Measurements from ENCODE around the gene C3orf80.

DNA sequence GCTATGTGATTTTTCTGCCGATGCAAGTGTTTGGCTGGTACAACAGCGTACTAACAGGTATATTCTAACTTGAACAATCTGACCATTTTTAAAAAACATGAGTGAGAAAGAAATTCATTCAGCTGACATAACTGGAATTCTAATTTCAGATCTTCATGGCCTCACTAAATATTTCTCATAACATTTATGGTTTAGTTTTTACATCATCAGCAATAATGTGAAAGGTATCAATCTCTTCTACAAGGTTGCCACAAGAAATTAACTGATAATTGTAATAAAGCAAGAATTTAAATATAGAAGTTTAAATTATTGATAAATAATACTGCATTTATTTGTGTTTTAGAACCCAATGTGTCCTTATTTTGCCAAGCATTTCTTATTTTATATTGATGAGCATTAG lies 5.2 kb upstream of the C3orf80 start:
- TF ChIP-seq TAF1 (IDR thresholded peaks at IDR 0.05; ENCODE audit: borderline replicate concordance, insufficient read depth, low read length): no peak
- no peak for TF ChIP-seq POLR2AphosphoS5 (IDR thresholded peaks at IDR 0.05; ENCODE audit: low read depth, low read length)
- TF ChIP-seq, protein P1, sequence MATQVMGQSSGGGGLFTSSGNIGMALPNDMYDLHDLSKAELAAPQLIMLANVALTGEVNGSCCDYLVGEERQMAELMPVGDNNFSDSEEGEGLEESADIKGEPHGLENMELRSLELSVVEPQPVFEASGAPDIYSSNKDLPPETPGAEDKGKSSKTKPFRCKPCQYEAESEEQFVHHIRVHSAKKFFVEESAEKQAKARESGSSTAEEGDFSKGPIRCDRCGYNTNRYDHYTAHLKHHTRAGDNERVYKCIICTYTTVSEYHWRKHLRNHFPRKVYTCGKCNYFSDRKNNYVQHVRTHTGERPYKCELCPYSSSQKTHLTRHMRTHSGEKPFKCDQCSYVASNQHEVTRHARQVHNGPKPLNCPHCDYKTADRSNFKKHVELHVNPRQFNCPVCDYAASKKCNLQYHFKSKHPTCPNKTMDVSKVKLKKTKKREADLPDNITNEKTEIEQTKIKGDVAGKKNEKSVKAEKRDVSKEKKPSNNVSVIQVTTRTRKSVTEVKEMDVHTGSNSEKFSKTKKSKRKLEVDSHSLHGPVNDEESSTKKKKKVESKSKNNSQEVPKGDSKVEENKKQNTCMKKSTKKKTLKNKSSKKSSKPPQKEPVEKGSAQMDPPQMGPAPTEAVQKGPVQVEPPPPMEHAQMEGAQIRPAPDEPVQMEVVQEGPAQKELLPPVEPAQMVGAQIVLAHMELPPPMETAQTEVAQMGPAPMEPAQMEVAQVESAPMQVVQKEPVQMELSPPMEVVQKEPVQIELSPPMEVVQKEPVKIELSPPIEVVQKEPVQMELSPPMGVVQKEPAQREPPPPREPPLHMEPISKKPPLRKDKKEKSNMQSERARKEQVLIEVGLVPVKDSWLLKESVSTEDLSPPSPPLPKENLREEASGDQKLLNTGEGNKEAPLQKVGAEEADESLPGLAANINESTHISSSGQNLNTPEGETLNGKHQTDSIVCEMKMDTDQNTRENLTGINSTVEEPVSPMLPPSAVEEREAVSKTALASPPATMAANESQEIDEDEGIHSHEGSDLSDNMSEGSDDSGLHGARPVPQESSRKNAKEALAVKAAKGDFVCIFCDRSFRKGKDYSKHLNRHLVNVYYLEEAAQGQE (IDR thresholded peaks at IDR 0.05; ENCODE audit: insufficient read depth in 1 of 2, low read depth in 2 of 2, low read length in 2 of 2): no peak

Measured in PFSK-1 (cell line).